ENCODE data around the gene GP2. TPM values are rescaled to one million over a fixed set of nuclear protein-coding genes. Genes with fewer than 3 reads are reported as not detected.

The GP2 gene
- total RNA-seq, 1 donor from 2014 or later, result 2.2 TPM

DNA sequence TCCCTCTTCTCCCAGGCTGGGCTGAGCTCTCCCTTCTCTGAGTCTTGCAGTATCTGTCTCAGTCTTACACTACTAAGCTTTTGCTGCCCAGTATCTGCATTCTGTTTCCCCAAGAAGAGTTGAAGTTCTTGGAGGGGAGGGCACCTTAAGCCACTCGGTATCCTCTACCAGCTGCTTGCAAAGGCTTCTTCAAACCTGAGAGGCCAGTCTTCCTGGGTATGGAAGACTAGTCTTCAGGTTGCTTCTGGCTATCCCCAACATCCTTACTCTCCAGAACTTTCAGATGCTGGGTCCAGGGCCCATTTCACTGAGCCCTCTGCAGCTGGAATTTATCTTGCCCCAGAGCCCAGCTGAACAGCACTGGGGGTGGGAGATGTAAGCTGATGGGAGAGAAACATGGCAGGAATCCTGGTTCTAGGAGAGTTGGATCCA, 20.1 kb downstream of the GP2 start:
- DNase-seq (ENCODE audit: low spot score), result no peak

DNA sequence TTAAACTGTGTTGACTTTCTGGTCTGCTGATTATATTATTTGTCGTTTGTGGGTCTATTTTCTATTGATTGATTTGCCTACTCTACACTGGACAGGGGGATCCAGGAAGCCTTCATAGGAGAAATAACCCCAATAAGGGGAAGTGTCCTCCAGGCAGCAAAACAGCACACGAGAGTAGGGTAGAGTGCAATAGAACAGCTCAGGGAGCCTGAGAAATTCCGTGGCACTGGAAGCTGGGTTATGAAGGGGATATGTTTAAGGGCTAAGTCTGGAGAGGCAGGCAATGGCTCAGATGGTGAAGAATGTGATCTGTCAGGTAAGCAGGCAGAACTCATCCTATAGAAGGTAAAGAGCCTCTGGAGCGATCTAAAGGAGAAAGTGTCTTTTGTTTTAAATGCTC, 20.9 kb downstream of the GP2 start:
- no peak for DNase-seq (ENCODE audit: low spot score)

DNA sequence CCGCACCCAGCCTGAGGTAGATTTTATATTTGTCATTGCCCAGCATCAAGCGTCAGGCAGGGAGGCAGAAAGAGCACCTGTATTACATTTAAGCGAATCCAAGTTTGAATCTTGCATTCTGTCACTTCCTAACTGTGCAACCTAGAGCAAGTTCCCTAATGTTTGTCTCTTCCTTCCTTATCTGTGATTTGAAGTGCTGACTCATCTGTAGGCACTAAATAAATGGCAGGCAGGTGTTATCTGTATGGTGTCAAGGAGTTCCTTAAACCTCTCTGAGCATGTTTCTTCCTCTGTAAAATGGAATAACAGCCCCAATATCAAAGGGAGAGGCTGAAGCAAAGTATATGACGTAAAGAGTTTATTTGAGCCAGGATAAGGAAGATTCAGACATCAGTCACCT, 24.3 kb downstream of the GP2 start:
- DNase-seq (ENCODE audit: low spot score), result no peak

DNA sequence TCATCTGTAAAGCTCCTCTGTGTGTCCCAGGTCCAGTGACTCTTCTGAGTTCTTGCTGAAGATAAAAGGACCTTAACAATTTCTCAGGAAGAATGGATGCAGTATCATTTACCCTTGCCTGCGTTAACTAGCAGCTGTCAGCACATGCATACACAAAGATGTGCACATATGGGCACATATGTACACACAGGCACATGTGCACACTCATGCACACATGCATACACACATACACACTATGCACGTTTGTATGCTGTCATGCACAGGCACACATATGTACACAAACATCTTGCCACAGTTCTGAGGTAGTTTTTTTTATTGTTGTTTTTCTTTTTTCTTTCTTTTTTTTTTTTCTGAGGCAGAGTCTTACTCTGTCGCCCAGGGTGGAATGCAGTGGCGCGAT, 24.9 kb downstream of the GP2 start:
- no peak for DNase-seq (ENCODE audit: low spot score)

DNA sequence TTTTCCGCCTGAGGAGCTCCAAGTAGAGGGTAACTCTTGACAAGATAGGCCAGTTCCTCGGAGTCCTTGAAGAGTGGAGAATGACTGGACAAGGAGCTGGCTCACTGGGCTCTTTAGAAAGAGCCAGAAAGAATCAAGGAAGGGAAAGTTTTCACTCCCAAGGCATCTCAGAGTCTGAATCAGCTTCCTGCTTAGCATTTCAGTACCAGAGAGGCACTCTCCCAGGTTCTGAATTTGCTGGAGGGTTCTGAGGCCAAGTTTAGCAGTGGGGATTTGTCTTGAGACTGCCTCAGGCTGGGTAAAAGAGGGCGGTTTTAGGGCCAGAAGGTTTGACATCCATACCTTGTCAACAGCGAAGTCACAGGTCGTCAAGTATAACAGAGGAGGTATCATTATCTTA, 25.5 kb downstream of the GP2 start:
- no peak for DNase-seq (ENCODE audit: low spot score)

DNA sequence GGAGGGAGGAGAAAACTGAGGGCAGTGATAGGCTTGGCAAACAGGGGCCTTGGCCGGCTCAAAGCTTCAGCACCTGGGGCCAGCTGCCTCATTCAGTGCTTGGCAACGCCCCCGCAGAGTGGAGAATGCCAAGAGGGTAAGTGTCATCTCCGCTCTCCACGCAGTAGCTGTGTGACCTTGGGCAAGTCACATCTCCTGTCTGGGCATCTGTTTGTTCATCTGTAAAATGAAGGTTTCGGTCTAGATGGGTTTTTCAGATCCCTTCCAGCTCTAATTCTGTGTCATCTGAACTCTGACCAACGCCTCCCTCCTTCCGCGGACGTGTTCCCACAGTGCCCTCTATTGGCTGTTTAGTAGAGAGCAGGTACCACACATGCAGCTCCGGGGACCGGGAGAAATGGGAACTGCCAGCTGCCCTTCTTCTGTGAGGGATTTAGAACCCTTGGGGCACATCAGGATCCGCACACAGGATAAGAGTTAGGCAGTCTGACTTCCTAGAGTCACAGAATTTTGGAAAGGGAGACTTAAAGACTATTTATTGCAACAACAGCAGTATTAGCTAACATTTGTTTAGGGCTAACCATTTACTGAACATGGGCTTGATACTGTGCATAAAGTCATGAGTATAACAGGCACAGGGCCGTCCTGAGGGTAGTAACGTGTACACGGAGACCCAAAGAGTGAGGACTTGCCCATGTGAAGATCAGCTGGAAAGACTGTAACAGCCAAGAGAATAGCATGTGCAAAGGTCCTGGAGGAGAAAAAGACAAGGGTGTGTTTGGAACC, 26.8 kb downstream of the GP2 start:
- no peak for DNase-seq (ENCODE audit: low spot score)

DNA sequence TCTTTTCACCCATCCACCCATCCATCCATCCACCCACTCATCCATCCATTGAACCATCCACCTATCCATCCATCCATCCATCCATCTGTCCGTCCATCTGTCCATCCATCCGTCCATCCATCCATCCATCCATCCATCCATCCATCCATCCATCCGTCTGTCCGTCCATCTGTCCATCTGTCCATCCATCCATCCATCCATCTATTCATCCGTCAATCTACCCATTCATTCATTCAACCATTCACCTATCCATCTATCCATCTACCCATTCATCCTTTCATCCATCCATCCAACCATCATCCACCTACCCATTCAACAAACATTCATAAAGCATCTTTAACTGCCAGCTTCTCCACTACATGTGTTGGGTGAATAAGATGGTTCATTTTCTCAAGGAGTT, 28.9 kb downstream of the GP2 start:
- DNase-seq (ENCODE audit: low spot score), result no peak

DNA sequence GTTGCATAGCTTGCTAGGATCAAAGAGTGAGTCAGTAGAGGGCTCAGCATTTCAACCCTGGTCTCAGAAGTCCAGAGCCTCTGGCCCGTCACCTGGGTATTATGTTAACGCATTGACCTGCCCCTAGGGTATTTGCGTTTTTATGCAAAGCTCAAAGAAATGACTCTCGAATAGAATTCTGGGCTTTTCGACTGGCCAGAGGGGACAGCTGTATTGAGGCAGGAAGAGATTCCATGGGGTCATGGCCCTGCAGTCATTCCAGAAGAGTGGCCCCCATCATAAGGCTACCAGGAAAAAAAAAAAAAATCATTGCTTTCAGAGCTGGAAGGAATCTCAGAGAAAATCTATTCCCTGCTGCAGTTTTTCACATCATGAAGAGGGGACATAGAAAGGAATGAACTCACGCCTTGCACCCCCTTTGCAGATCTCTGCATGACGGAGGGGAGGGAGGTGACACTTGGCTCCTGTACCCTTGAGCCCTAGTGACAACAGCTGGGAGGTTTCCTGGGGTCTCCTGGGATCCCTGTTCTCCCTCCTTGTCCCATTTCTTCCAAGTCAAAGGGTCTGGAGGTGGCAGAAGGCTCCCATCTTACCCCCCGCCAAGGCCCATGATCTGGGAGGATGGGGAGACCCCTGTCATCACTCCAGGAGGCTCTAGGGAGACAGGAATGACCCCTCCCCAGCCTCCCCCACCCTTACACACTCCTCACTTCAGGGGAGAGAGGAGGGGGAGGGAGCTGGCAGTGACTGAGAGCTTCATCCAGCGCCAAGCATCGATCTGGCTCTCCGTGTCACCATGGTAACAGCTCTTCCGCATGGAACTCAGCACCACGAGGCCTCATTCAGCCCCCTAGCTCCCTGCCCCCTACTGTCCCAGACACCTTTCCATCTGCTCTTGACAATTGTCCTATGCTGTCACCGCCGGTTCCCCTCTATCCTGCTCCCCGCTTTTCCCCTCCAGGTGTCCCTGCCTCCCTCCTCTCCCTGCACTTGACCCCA, 35.8 kb downstream of the GP2 start:
- no peak for DNase-seq (ENCODE audit: low spot score)

DNA sequence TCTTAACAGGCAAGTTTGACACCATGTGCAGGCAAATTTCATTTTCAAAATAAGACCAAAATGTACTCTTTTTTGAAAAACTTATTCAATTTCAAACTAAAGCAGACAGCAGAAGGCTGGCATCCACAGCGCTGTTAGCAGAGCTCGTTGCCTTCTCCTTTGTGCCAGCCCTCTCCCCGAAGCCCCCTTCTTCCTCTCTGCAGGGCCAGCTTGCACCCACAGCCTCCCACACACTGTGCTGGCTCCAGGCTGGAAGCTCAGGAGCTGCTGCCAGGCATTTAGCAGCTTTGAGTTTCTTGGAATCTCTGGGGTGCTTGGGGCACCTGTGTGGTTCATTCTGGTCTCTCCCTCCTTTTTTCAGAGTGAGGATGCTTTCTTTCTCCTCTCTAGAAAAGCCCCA, 37.7 kb downstream of the GP2 start:
- DNase-seq (ENCODE audit: low spot score), result no peak

DNA sequence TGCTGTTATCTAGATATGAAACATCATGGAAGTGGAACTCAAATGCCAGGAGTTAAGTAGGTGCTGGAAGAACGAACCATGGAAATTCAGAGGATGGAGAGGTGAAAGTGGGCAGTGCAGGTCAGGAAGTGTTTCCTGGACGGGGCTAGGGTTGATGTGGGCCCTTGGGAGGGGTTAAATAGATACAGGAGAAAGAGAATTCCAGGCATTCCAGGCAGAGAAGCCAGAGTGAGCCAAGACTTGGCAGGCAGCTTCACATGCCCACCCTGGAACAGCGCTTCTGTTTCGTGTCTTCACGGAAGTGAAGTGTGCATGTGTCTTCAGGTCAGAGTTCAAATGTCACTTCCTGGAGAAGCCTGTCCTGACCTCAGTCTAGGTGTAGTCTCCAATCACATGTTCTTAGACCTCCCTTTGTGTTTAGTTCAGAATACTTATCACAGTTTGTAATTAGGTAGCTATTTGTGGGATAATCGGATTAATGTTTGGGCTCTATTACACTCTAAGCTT, 41.3 kb downstream of the GP2 start:
- DNase-seq (ENCODE audit: low spot score), result no peak

DNA sequence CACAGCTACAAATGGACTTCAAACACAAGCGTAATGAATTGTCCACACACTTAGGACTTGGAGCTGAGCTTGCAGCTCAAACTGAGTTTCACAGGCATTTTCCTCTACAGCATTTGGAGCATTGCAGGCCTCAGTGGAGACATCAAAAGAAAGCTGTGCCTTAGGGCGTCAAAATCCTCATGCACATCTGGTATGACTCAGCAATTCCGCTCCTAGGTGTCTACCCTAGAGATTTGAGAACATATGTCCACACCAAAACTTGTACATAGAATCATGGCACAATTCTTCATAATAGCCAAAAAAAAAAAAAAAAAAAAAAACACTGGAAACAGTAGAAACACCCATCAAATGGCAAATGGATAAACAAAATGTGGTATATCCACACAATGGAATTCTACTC, 47.1 kb downstream of the GP2 start:
- DNase-seq (ENCODE audit: low spot score), result no peak

DNA sequence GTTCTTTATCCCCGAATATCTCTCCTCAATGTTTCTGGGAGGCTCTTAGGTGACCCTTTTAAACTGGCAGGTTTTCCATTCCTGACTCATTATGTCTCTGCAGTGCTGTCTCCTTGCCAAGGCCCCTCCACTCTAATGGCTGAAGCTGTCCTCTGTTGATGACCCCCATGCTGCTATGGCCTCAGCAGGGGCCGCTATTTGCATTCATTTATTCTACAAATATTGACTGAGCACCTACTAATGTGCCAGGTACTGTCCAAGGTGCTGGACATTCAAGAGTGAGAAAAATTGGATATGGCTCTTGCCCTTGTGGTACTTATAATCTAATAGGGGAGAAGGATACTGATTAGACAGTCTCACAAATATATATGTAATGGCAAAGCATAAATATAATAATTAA, 55.4 kb downstream of the GP2 start:
- no peak for DNase-seq (ENCODE audit: low spot score)

DNA sequence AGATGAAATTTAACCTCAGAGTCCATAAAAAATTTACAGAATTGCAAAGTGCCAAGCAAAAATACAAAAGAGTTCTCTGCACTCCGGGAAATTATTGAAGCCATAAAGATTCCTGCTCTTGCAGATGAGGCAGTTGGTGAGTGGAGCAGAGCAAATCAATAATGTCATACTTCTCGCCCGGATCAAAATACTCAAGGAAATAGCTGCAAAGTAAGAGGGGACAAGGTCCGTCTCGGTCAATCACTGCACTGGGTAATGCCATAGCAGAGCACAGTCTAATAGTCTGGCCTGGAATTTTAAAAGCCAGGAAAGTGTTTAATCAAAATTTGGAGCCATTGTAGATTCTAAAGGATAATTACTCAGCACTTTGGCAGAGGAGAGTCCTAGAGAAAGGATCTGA, 58.9 kb downstream of the GP2 start:
- DNase-seq (ENCODE audit: low spot score), result no peak

DNA sequence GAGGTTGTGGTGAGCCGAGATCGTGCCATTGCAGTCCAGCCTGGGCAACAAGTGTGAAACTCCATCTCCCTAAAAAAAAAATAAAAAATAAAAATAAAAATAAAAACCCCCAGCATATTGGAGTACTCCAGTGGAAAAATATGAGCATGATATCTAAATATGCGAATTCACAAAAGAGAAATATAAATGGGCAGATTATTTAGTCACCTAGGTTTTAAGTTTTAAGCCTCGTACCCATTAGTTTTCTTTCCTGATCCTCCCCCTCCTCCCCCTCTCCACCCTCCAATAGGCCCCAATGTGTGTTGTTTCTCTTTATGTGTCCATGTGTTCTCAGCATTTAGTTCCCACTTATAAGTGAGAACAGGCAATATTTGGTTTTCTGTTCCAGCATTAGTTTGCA, 62.3 kb downstream of the GP2 start:
- no peak for DNase-seq (ENCODE audit: low spot score)

DNA sequence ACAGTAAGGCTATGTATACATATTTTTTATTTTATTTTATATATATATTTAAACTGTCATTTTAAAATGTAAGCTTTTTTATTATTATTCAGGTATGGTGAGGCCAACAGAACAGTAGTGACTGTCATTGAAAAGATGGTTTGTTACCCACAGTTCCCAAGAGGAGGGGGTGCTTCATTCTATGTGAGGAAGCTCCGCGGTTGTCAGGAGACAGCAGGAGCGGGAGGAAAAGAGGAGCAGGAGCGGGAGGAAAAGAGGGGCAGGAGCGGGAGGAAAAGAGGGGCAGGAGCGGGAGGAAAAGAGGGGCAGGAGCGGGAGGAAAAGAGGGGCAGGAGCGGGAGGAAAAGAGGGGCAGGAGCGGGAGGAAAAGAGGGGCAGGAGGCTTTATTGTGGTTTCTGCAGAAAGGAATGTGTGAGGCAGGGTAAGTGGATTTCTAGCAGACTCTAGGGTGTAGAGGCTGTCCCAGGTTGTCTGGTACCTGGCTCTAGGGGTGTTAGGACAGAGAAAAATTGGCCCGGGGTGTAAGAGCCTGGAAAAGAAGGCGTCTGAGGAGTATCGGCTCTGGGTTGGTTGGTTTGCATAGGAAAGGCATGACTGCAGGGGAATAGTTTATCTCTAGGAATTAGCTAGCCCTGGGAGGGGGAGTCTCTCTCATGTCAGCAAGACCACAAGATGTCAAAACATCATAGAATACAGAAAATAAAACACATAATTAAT, 64.0 kb downstream of the GP2 start:
- DNase-seq (ENCODE audit: low spot score), result no peak

DNA sequence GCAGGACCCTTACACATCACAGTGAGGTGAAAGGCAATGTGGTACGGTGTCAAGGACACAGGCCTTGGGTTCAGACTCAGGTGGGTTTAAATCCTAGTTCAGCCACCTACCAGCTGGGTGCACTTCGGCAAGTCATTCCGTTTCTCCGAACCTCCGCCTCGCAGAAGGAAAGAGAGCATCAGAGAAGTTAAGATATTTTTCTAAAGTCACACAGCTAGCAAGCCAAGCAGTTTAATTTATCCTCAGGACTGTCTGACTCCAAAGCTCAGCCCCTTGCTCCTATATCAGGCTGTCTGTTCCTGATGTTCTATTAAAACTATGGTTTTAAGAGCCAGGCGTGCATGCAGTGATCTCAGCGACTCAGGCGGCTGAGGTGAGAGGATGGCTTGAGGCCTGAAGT, 65.1 kb downstream of the GP2 start:
- DNase-seq (ENCODE audit: low spot score), result no peak

DNA sequence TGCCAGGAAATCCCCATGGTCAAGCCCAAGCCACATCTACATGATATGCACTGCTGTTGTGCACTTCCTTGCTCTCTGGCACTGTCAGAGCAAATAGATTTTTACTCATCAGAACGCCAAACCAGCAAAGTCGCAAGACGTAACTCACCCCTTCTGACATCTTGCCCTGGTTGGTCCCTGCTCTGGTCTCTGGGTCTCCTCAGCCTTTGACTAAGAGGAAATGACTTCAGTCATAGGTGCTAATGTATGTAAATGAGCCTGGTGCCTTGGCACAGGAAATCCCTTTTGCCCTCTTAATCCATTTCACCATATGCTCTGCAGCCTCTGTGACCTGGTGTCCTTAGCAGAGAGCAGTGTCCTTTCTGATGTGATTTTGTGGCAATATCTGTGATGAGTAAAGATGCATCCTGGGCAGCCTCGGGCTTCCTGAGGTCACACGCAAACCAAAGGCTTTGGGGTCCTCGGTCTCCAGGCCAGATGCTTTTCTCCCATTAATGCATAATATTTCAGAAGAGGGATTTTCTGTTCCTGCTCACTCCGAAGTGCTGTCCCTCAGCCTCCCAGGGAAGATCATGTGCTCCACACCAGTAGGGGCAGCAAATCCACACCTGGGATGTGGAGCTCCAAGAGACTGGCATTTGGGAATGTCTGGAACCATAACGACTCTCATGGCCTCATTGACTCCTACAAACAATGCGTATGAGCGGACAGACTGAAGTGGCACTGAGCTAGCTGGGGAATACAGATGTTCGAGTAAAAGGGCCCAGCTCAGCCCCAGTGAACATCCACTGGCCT, 66.9 kb downstream of the GP2 start:
- DNase-seq (ENCODE audit: low spot score), result no peak
